Brain microvascular endothelial cell (primary cell): ENCODE measurements around the gene KRT23.

Source experiments
- DNase-seq: peaks from one replicate; pipeline ENCODE4 v3.0.0-alpha.2; 2020
- H3K27ac ChIP-seq: fragments of 250-450 bp; sonication (Bioruptor Pico); 2 replicates; pipeline ENCODE4 v1.5.1; 2020; ENCODE audit warnings: mild to moderate bottlenecking, moderate library complexity
- H3K27me3 ChIP-seq: fragments of 250-450 bp; sonication (Bioruptor Pico); replicated peaks from 2 replicates; pipeline ENCODE4 v1.5.1; 2020; ENCODE audit warnings: mild to moderate bottlenecking
- H3K36me3 ChIP-seq: fragments of 250-450 bp; sonication (Bioruptor Pico); replicated peaks from 2 replicates; pipeline ENCODE4 v1.5.1; 2020; ENCODE audit warnings: mild to moderate bottlenecking
- H3K4me3 ChIP-seq: 2 replicates; pipeline ENCODE4 v1.5.1; 2011; ENCODE audit warnings: low read depth, mild to moderate bottlenecking, control low read depth, low read length, moderate library complexity
- in situ Hi-C: cut with HindIII; loops from 2 replicates; pipeline ENCODE4 v1.10.0; 2017; ENCODE audit warnings: low sequenced_read_pairs, low pct_ligation_motif_present
- TF ChIP-seq, protein P1 (sequence below): IDR thresholded peaks from 2 replicates; pipeline ENCODE4 v1.5.1; 2011; ENCODE audit warnings: low read depth, mild to moderate bottlenecking, moderate library complexity, low read length, control low read depth, inconsistent platforms; ENCODE audit errors: missing control alignments

KRT23 gene

GRCh38 chr17:40884708-40885512 is 52.5 kb downstream of the KRT23 start, which contains the start of gene KRT20:
Gene KRT20, minus strand, starts transcription at chr17:40885242. Its CDS starts 57 bp downstream, at chr17:40885185.
- H3K27me3 ChIP-seq, result no peaks in the 10 kb centered on the region
- TF ChIP-seq, protein P1, sequence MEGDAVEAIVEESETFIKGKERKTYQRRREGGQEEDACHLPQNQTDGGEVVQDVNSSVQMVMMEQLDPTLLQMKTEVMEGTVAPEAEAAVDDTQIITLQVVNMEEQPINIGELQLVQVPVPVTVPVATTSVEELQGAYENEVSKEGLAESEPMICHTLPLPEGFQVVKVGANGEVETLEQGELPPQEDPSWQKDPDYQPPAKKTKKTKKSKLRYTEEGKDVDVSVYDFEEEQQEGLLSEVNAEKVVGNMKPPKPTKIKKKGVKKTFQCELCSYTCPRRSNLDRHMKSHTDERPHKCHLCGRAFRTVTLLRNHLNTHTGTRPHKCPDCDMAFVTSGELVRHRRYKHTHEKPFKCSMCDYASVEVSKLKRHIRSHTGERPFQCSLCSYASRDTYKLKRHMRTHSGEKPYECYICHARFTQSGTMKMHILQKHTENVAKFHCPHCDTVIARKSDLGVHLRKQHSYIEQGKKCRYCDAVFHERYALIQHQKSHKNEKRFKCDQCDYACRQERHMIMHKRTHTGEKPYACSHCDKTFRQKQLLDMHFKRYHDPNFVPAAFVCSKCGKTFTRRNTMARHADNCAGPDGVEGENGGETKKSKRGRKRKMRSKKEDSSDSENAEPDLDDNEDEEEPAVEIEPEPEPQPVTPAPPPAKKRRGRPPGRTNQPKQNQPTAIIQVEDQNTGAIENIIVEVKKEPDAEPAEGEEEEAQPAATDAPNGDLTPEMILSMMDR, result peak; percentile 22
- H3K4me3 ChIP-seq, result no peak within 1 kb of the TSS
- in situ Hi-C loops, result no loop called here
- H3K27ac ChIP-seq, result no peak within 1 kb of the TSS
- DNase-seq, result no peak
- no peaks in the 10 kb centered on the region for H3K36me3 ChIP-seq

DNA sequence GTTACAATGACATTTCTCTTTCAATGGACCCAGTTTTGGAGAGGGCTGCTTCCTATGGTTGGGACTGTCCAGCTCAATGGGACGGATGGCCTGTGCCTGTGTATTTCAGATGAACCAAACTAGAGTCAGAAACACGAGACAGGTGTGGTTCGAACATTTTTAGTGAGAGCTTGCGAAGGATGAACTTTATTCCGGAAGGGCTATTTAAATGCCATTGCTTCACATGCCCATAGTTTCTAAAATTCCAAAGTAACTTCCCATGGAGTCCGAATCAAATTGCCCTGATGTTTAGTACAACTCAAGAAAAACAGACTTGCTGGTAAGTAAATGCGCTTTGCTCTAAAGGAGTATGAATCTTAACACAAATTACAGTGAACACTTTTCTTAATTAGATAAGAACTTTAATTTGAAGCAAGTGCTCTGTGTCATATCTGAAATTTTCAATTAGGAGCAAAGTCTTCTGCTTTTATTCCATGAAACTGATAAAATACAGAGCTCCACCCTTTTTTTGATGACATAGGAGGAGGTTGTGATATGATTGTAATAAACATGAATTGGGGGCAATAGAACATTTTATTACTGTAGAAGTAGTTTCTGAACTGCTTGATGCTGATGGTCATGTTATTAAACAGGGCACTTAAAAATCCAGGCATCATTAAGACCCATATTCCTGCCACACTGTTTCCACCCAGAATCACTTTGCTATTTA is 53.7 kb downstream of the KRT23 start:
- no peaks in the 10 kb centered on the region for H3K27me3 ChIP-seq
- DNase-seq, result no peak
- no peak overlapping the region for H3K4me3 ChIP-seq
- in situ Hi-C loops, result no loop called here
- TF ChIP-seq, protein P1, result no peak
- H3K27ac ChIP-seq, result no peak overlapping the region
- no peaks in the 10 kb centered on the region for H3K36me3 ChIP-seq

GRCh38 chr17:40883031-40883430 is 54.4 kb downstream of the KRT23 start:
- DNase-seq, result no peak
- in situ Hi-C loops, result no loop called here
- TF ChIP-seq, protein P1, result no peak
- no peaks in the 10 kb centered on the region for H3K36me3 ChIP-seq
- no peak overlapping the region for H3K4me3 ChIP-seq
- no peaks in the 10 kb centered on the region for H3K27me3 ChIP-seq
- no peak overlapping the region for H3K27ac ChIP-seq

DNA sequence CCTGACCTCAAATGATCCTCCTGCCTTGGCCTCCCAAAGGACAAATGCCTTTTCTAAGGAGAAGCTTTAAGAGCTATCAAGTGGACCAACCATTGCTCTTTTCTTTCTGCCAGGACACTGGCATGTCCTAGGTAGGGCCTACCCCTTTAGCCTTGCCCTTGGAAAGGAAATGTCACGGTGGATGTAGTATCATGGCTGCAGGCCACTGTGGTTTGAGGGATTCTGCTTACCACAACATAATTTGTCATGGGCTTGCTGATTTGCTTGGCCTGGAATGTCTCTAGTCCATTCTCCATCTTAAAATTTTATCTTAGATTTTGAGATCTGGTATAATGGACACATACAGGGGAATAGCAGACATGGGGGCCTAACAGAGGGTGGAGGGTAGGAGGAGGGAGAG is 58.4 kb downstream of the KRT23 start:
- in situ Hi-C loops, result no loop called here
- TF ChIP-seq, protein P1, result no peak
- no peak for DNase-seq
- H3K27me3 ChIP-seq, result no peaks in the 10 kb centered on the region
- no peaks in the 10 kb centered on the region for H3K36me3 ChIP-seq
- H3K27ac ChIP-seq, result no peak overlapping the region
- H3K4me3 ChIP-seq, result no peak overlapping the region

GRCh38 chr17:40878044-40878443 is 59.4 kb downstream of the KRT23 start:
- no peak for DNase-seq
- TF ChIP-seq, protein P1, result no peak
- in situ Hi-C loops, result no loop called here
- Histone ChIP-seq H3K4me3 (no peak overlapping the region), H3K36me3 (no peaks in the 10 kb centered on the region), H3K27ac (no peak overlapping the region), H3K27me3 (no peaks in the 10 kb centered on the region)
